ENCODE measurements around the gene PUS3.
A peak's percentile ranks its signal among the peaks of the same experiment; 100 is the strongest.

Gene PUS3

GRCh38 chr11:125903711-125904659, 979 bp upstream of the PUS3 start, which contains the start of gene DDX25:
Gene DDX25 (plus strand): TSS chr11:125904508. CDS start chr11:125904518, 10 bp downstream.
- TF ChIP-seq TAF1 (IDR thresholded peaks at IDR 0.05; ENCODE audit: borderline replicate concordance, low read depth, low read length) (no peak), POLR2A (IDR thresholded peaks at IDR 0.05; ENCODE audit: low read depth, low read length) (no peak), POLR2AphosphoS5 (IDR thresholded peaks at IDR 0.05; ENCODE audit: low read depth, low read length) (no peak)
- peak; percentile 30 for FAIRE-seq
- no peak for DNase-seq (ENCODE audit: insufficient read length)

GRCh38 chr11:125902277-125902926, 604 bp downstream of the PUS3 start:
- TF ChIP-seq TAF1 (IDR thresholded peaks at IDR 0.05; ENCODE audit: borderline replicate concordance, low read depth, low read length), result no peak
- TF ChIP-seq POLR2AphosphoS5 (IDR thresholded peaks at IDR 0.05; ENCODE audit: low read depth, low read length), result no peak
- no peak for TF ChIP-seq POLR2A (IDR thresholded peaks at IDR 0.05; ENCODE audit: low read depth, low read length)
- DNase-seq (ENCODE audit: insufficient read length) (no peak), FAIRE-seq (no peak)

DNA sequence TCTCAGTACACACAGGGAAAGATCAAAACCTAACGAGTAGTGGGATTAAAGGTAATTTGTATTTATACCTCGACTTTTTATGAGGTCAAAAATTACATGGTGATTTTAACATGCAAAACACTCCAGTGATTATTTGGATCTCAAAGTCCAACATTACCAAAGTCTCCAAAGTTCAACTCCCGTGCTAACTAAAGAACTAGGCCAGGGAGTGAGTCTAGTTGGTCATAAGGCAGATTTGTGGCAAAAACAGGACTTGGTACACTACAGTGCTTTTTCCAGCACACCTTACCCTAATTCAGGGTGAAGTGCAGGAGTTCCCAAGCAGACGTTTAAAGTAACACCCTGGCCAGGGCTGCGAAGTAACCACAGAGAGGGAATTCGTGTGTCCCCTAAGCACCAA, 1.1 kb downstream of the PUS3 start:
- TF ChIP-seq POLR2A (IDR thresholded peaks at IDR 0.05; ENCODE audit: low read depth, low read length), result no peak
- no peak for TF ChIP-seq TAF1 (IDR thresholded peaks at IDR 0.05; ENCODE audit: borderline replicate concordance, low read depth, low read length)
- TF ChIP-seq POLR2AphosphoS5 (IDR thresholded peaks at IDR 0.05; ENCODE audit: low read depth, low read length), result no peak
- no peak for FAIRE-seq

DNA sequence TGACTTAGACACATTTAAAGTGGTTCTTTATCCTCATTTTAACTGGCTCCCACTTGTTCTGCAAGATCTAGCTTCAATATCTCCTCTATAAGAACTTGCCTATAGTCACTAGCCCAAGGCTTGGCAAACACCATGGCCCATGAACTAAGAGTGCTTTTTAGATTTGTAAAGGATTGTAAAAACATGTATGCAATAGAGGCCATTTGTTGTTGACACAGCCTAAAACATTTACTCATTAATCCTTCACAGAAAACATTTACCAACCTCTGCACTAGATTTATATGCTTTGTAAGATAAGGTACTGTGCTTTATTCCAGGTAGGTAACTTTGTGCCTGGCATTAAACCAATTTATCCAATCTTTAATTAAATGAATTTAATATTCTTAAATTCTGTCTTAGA, 10.0 kb downstream of the PUS3 start:
- DNase-seq (ENCODE audit: insufficient read length) (no peak), FAIRE-seq (no peak)
- no peak for TF ChIP-seq POLR2AphosphoS5 (IDR thresholded peaks at IDR 0.05; ENCODE audit: low read depth, low read length)
- no peak for TF ChIP-seq POLR2A (IDR thresholded peaks at IDR 0.05; ENCODE audit: low read depth, low read length)
- TF ChIP-seq TAF1 (IDR thresholded peaks at IDR 0.05; ENCODE audit: borderline replicate concordance, low read depth, low read length), result no peak

More for the DNA sequence above, 1.1 kb downstream of the PUS3 start:
- no peak for DNase-seq (ENCODE audit: insufficient read length)

DNA sequence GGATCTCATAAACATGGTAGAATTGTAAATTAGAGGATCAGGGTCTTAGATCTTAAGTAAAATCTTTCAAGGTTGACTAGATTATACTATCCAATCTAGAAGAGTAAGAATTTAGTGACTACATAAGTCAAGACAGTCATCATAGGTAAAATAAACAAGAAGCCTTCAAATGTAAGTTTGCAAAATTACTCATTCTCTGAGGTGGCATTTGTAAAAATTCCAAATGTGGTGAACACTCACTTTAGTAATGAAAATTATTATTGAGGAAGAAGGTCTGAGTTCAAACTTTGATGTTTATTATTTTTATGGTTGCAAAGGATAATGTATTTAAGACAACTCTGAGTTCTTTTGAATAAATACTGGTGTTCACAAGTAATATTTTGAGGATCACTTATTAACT, 10.9 kb downstream of the PUS3 start:
- DNase-seq (ENCODE audit: insufficient read length) (no peak), FAIRE-seq (no peak)

GRCh38 chr11:125890447-125891100, 12.4 kb downstream of the PUS3 start:
- FAIRE-seq, result no peak
- TF ChIP-seq POLR2A (IDR thresholded peaks at IDR 0.05; ENCODE audit: low read depth, low read length) (no peak), TAF1 (IDR thresholded peaks at IDR 0.05; ENCODE audit: borderline replicate concordance, low read depth, low read length) (no peak), POLR2AphosphoS5 (IDR thresholded peaks at IDR 0.05; ENCODE audit: low read depth, low read length) (no peak)
- DNase-seq (ENCODE audit: insufficient read length), result no peak

More for the DNA sequence above, 10.9 kb downstream of the PUS3 start:
- TF ChIP-seq POLR2A (IDR thresholded peaks at IDR 0.05; ENCODE audit: low read depth, low read length) (no peak), POLR2AphosphoS5 (IDR thresholded peaks at IDR 0.05; ENCODE audit: low read depth, low read length) (no peak), TAF1 (IDR thresholded peaks at IDR 0.05; ENCODE audit: borderline replicate concordance, low read depth, low read length) (no peak)

- peak; percentile 75; the same call in 1 of the 2 replicates for TF ChIP-seq POLR2A (IDR thresholded peaks at IDR 0.05; ENCODE audit: low read depth, low read length)
- TF ChIP-seq TAF1 (IDR thresholded peaks at IDR 0.05; ENCODE audit: borderline replicate concordance, low read depth, low read length), result no peak; the same call in 1 of the 2 replicates
- TF ChIP-seq POLR2AphosphoS5 (IDR thresholded peaks at IDR 0.05; ENCODE audit: low read depth, low read length), result peak; percentile 50; the same call in 1 of the 2 replicates
- DNase-seq (ENCODE audit: insufficient read length) (peak; percentile 90), FAIRE-seq (peak; percentile 100)
Measured at GRCh38 chr11:125887373-125888324, 15.4 kb downstream of the PUS3 start, which contains the start of gene HYLS1. Gene HYLS1 (plus strand): TSS chr11:125887668. CDS start chr11:125899369, 11,701 bp downstream.

- FAIRE-seq, result no peak
- TF ChIP-seq POLR2A (IDR thresholded peaks at IDR 0.05; ENCODE audit: low read depth, low read length) (0 out of 2 replicates have a peak, but pooled peaks have one; percentile 34), TAF1 (IDR thresholded peaks at IDR 0.05; ENCODE audit: borderline replicate concordance, low read depth, low read length) (no peak)
- DNase-seq (ENCODE audit: insufficient read length), result peak; percentile 39
Measured at GRCh38 chr11:125886997-125887372, 16.0 kb downstream of the PUS3 start.

DNA sequence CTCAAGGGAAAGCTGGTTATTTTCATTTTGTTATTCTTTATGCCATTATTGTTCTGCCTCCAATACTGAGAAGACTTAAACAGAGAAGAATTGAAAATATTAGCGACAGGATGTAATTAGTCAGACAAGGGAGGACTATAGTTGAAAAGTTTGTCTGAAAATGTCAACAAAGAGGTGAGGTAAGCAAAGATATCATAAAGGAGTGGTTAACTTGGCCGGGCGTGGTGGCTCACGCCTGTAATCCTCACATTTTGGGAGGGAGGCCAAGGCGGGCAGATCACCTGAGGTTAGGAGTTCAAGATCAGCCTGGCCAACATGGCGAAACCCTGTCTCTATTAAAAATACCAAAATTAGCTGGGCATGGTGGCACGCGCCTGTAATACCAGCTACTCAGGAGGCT, 19.6 kb downstream of the PUS3 start:
- DNase-seq (ENCODE audit: insufficient read length), result no peak
- no peak for TF ChIP-seq POLR2A (IDR thresholded peaks at IDR 0.05; ENCODE audit: low read depth, low read length)
- TF ChIP-seq POLR2AphosphoS5 (IDR thresholded peaks at IDR 0.05; ENCODE audit: low read depth, low read length), result no peak
- no peak for TF ChIP-seq TAF1 (IDR thresholded peaks at IDR 0.05; ENCODE audit: borderline replicate concordance, low read depth, low read length)
- no peak for FAIRE-seq

GRCh38 chr11:125881291-125881690, 21.7 kb downstream of the PUS3 start:
- no peak for FAIRE-seq
- TF ChIP-seq POLR2AphosphoS5 (IDR thresholded peaks at IDR 0.05; ENCODE audit: low read depth, low read length) (no peak), POLR2A (IDR thresholded peaks at IDR 0.05; ENCODE audit: low read depth, low read length) (no peak), TAF1 (IDR thresholded peaks at IDR 0.05; ENCODE audit: borderline replicate concordance, low read depth, low read length) (no peak)

More at GRCh38 chr11:125881291-125881690, 21.7 kb downstream of the PUS3 start:
- DNase-seq (ENCODE audit: insufficient read length), result no peak

All from GM12892 (cell line).